Thyroid gland (tissue), 4 donors: ENCODE results near the gene DNA2.

ENCODE experiments used
- CTCF ChIP-seq, 6 experiments: fragments of 200-600 bp in 3 of 6; fragments of 450-650 bp in 3 of 6; sonication (generic) in 3 of 6; IDR thresholded peaks; one replicate each; pipeline ENCODE4 v1.5.1; 2016 to 2019; ENCODE audit warnings: antibody characterized with exemption in 6 of 6, mild to moderate bottlenecking in 2 of 6, inconsistent platforms in 1 of 6, moderate library complexity in 1 of 6
- POLR2A ChIP-seq, 2 donors: fragments of 450-650 bp; IDR thresholded peaks; one replicate each; pipeline ENCODE4 v1.6.1; 2017; ENCODE audit warnings: antibody characterized with exemption in 2 of 2, mild to moderate bottlenecking in 2 of 2, moderate library complexity in 1 of 2

GRCh38 chr10:68469838-68470237 lies 1.9 kb downstream of the DNA2 start:
- TF ChIP-seq POLR2A (IDR thresholded peaks at IDR 0.05) (no peak), CTCF (IDR thresholded peaks at IDR 0.05) (no peak)
